GM12892 (cell line): ENCODE data around the gene TAAR5.

Source experiments
- POLR2A ChIP-seq: IDR thresholded peaks from 2 replicates; pipeline ENCODE4 v1.6.1; 2011; ENCODE audit warnings: low read depth, low read length, control low read depth
- POLR2AphosphoS5 ChIP-seq: IDR thresholded peaks from 2 replicates; pipeline ENCODE4 v1.6.1; 2011; ENCODE audit warnings: low read depth, low read length, control low read depth
- TAF1 ChIP-seq: IDR thresholded peaks from 2 replicates; pipeline ENCODE4 v1.6.1; 2011; ENCODE audit warnings: low read depth, mild to moderate bottlenecking, control low read depth, low read length, borderline replicate concordance

DNA sequence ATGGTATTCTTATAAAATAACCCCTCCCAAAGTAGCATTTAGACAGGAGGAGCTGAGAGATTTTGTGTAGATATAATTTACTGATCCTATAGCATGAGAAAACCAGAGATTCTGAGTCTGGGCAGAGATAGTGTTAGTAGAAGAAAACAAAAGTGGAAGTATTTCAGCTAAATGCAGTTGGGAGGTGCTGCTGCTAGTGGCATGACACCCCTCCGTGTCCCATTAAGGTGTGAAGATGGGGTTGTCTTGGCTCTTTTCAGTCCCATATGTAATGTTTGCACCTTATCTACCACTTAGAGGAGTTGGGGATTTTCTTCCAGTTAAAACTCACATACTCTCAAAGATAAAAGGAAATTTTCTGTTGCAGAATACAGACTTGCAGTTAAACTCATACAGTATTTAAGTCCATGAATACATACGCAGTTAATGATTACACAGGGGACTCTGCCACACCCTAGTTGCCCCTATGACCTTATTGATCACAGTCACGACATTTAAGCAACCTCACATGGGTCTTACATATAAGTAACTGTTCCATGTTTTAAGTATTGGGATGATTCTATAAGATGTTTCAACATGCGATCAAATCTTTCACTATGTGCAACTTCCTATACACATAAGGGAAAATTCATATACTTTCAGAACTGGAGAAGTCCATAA is 23.0 kb upstream of the TAAR5 start:
- TF ChIP-seq POLR2A (no peak), POLR2AphosphoS5 (no peak), TAF1 (no peak)
